AG08396 (cell line): ENCODE results near the gene EIF4G1.
"Not testable (repeated sequence)": the region's sequence is repeated elsewhere in the genome, so short reads cannot be mapped to it uniquely, and the experiment has no call there.

Experiments
- DNase-seq: peaks from one replicate; pipeline ENCODE4 v3.0.0; 2012; ENCODE audit warnings: low spot score, mixed read lengths

EIF4G1 gene, protein sequence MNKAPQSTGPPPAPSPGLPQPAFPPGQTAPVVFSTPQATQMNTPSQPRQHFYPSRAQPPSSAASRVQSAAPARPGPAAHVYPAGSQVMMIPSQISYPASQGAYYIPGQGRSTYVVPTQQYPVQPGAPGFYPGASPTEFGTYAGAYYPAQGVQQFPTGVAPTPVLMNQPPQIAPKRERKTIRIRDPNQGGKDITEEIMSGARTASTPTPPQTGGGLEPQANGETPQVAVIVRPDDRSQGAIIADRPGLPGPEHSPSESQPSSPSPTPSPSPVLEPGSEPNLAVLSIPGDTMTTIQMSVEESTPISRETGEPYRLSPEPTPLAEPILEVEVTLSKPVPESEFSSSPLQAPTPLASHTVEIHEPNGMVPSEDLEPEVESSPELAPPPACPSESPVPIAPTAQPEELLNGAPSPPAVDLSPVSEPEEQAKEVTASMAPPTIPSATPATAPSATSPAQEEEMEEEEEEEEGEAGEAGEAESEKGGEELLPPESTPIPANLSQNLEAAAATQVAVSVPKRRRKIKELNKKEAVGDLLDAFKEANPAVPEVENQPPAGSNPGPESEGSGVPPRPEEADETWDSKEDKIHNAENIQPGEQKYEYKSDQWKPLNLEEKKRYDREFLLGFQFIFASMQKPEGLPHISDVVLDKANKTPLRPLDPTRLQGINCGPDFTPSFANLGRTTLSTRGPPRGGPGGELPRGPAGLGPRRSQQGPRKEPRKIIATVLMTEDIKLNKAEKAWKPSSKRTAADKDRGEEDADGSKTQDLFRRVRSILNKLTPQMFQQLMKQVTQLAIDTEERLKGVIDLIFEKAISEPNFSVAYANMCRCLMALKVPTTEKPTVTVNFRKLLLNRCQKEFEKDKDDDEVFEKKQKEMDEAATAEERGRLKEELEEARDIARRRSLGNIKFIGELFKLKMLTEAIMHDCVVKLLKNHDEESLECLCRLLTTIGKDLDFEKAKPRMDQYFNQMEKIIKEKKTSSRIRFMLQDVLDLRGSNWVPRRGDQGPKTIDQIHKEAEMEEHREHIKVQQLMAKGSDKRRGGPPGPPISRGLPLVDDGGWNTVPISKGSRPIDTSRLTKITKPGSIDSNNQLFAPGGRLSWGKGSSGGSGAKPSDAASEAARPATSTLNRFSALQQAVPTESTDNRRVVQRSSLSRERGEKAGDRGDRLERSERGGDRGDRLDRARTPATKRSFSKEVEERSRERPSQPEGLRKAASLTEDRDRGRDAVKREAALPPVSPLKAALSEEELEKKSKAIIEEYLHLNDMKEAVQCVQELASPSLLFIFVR (N-terminal part only)

DNA sequence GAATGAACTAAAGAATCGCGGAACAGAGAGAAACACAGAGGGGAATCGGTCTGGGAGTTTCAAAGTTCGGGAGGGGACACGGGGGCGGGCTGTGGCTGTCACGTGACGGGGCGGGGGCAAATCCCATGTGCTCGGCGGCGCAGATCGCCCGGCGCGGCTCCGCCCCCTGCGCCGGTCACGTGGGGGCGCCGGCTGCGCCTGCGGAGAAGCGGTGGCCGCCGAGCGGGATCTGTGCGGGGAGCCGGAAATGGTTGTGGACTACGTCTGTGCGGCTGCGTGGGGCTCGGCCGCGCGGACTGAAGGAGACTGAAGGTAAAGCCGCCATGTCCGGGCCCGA is at the start of gene EIF4G1:
EIF4G1 (plus strand) TSS at position 244 of the 337 bp plus-strand sequence. CDS start 1,191 bp downstream, outside the sequence.
- peak; percentile 97 for DNase-seq

DNA sequence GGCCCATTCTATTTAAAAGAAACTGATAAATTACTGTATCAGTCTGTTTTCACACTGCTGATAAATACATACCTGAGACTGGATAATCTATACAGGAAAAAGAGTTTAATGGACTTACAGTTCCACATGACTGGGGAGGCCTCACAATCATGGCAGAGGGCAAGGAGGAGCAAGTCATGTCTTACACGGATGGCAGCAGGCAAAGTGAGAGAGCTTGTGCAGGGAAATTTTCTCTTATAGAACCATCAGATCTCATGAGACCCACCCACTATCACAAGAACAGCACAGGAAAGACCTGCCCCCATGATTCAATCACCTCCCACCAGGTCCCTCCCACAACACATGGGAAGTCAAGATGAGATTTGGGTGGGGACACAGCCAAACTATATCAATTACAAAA is 47.2 kb upstream of the EIF4G1 start:
- not testable (repeated sequence) for DNase-seq

DNA sequence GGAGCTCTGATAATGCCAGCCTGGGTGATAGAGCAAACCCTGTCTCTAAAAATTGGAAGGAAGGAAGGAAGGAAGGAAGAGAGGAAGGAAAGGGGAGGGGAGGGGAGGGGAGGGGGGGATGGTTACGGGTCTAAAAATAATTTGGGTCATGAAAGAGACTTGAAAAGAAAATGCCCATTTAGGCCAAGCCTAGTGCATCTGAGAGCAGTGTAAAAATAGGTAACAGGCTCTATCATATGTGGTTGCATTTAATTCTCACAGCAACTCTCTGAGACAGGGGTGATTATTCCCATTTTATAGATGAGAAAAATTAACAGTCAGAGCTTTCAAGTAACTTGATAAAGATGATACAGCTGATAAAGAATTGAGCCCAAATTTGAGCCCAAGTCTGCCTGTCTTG is 42.1 kb upstream of the EIF4G1 start:
- DNase-seq, result no peak

DNA sequence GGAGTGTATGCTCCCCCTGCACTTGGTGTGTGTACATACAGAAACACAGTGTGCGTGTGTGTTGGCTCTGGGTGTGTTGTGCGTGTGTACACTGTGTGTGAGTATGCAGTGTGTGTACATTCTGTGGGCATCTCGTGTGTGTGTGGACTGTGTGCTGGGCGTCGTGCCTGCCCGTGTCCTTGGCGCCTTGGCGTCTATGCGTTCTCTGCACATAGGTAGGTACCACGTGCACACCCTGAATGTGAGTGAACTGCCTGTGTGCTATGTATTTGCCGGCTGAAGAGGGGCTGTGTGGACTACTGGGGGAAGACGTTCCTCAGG is 39.1 kb upstream of the EIF4G1 start:
- DNase-seq, result no peak

DNA sequence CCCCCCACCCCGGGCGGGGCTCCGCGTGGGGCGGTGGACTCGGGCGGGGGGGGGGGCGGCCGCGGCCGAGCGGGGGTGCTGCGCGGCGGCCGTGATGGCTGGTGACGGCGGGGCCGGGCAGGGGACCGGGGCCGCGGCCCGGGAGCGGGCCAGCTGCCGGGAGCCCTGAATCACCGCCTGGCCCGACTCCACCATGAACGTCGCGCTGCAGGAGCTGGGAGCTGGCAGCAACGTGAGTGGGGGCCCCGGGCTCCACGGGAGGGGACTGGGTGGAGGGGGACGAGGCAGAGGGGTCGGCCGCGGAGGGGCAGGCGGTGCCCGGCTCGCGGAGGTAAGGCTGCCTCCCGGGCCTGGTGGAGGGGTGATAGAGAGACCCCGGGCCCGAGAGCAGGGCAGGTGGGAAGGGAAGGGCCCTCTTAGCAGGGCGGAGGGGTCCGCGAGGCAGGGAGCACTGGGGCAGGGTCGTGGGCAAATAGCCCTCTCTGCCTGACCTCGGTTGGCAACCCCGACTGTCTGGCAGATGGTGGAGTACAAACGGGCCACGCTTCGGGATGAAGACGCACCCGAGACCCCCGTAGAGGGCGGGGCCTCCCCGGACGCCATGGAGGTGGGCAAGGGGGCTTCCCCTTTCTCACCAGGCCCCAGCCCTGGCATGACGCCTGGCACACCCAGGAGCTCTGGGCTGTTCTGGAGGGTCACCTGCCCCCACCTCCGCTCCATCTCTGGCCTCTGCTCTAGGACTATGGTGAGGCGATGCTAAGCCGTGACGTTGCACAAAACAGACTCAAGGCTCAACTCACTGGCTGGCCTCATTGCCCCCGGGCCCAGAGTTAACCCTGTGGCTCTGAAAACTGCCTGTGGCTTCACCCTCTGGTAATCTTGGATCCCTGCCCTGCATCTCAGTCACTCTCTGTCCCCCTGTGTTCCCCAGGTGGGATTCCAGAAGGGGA is 38.2 kb upstream of the EIF4G1 start, which contains the start of gene ECE2:
ECE2 (plus strand) TSS at position 62 of the 950 bp plus-strand sequence; CDS start at position 194, 132 bp downstream.
- peak; percentile 69 for DNase-seq

DNA sequence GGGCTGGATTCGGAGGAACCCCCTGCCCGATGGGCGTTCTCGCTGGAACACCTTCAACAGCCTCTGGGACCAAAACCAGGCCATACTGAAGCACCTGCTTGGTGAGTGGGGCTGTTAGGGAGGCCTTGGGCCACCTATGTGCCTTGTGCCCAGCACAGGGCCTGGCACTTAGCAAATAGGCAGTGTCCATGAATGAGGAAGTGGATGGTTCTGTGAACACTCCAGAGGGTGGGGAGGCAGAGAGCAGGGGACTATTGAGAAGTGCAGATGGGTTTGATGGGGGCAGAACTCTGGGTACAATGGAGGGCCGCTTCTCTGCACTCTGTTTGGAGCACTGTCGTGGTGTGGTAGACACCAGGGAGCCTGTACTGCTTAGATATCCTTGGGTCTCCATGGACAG is 37.0 kb upstream of the EIF4G1 start:
- no peak for DNase-seq

DNA sequence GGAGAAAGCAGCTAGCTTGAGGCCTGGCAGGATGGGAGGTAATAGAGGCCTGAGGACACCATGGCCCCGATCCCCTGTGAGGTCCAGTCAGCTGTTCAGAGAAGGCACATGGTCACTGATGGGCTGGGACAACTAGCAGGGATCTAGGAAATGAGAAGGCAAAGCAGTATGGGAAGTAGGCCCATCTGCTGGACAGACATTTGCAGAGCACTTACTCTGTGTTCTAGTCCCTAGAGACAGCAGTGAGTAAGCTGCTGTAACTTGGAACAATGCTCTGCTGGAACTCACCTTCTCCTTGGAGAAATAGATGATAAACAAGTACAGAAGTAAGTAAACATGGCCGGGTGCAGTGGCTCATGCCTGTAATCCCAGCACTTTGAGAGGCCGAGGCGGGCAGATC is 31.5 kb upstream of the EIF4G1 start:
- no peak for DNase-seq

DNA sequence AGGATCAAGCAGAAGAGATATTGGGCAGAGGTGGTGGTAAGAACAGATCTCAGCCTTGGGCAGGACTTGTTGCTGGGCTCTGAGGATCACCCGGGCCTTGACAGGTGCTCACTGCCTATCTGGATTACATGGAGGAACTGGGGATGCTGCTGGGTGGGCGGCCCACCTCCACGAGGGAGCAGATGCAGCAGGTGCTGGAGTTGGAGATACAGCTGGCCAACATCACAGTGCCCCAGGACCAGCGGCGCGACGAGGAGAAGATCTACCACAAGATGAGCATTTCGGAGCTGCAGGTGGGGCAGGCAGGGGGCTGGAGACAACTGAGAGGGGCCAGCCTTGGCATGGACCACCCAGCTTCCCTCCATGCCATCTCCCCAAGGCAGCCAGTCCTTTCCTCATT is 30.7 kb upstream of the EIF4G1 start:
- no peak for DNase-seq

DNA sequence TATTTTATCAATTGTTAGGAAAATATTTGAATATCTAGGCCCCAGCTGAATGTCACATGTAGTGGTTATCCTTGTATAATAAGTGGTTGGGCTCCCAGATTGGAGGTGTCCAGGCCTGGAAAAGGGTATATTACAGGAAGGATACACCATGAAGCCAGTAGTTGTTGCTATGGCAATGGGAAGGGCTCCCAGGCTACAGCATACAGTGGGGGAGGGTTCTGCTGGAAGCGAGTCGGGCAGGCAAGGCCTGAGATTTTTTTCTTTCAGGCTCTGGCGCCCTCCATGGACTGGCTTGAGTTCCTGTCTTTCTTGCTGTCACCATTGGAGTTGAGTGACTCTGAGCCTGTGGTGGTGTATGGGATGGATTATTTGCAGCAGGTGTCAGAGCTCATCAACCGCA is 29.7 kb upstream of the EIF4G1 start:
- peak; percentile 89 for DNase-seq

DNA sequence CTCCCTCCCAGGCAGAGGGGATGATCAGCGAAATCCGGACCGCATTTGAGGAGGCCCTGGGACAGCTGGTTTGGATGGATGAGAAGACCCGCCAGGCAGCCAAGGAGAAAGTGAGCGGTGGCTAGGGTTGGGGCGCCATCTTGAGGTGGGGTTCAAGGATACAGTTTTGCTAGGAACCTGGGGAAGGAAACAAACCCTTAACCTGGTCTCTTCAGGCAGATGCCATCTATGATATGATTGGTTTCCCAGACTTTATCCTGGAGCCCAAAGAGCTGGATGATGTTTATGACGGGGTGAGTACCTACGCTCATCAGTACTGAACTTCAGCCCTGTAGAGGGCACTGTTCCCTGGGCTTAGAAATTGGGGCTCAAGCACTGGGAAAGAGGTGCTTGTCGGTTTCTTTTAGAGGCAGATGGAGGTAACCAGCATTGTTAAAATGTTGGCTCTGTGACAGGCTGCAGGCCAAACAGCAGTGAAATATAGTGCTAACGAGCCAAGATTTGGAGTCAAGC is 24.9 kb upstream of the EIF4G1 start:
- DNase-seq, result peak; percentile 77

DNA sequence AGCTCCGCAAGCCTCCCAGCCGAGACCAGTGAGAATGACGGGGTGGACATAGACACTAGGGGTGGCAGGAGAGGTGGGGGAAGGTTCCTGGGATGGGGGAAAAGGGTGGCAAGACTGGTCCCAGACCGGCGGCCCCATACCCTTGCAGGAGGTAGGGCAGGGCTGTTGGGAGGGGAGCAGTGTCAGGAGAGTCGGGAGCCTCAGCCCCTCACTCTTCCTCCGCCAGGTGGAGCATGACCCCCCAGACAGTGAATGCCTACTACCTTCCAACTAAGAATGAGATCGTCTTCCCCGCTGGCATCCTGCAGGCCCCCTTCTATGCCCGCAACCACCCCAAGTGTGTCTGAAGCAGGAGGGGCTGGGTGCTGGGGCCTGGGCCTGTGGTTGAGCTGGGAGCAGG is 24.1 kb upstream of the EIF4G1 start:
- no peak for DNase-seq

DNA sequence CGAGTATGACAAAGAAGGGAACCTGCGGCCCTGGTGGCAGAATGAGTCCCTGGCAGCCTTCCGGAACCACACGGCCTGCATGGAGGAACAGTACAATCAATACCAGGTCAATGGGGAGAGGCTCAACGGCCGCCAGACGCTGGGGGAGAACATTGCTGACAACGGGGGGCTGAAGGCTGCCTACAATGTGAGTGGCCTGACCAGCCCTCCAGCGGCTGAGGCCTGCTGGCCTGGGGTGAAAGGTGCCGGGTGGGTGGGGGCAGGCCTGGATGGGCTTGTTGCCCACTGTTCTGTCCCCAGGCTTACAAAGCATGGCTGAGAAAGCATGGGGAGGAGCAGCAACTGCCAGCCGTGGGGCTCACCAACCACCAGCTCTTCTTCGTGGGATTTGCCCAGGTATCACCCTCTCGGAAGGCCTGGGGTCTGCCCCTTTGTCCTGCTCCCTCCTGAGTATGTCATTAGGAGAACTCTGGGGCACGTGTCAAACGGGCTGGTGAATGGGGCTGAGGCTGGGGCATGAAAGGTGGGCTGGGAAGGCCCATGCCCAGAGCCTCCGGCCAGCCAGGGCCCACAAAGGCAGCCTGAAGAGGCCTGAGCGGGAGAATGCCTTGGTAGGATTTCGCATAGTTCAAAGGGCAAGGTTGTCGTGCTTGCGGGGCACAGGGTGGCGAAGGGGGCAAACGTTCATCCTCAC is 23.2 kb upstream of the EIF4G1 start:
- no peak for DNase-seq

DNA sequence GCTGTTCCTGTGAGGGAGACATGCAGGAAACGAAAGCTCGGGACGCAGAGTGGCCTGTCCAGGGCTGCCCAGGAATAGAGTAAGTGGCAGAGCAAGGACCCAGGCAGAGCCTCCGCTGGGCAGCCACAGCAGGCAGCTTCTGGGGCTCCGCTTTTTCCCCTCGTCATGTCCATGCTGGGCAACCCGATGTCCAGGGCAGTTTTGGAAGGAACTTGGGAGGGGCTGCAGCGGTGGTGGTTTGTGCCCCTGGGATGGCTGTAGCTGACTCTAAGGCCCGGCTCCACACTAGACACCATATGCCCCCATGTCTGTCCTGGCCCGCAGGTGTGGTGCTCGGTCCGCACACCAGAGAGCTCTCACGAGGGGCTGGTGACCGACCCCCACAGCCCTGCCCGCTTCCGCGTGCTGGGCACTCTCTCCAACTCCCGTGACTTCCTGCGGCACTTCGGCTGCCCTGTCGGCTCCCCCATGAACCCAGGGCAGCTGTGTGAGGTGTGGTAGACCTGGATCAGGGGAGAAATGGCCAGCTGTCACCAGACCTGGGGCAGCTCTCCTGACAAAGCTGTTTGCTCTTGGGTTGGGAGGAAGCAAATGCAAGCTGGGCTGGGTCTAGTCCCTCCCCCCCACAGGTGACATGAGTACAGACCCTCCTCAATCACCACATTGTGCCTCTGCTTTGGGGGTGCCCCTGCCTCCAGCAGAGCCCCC is 22.5 kb upstream of the EIF4G1 start:
- no peak for DNase-seq

DNA sequence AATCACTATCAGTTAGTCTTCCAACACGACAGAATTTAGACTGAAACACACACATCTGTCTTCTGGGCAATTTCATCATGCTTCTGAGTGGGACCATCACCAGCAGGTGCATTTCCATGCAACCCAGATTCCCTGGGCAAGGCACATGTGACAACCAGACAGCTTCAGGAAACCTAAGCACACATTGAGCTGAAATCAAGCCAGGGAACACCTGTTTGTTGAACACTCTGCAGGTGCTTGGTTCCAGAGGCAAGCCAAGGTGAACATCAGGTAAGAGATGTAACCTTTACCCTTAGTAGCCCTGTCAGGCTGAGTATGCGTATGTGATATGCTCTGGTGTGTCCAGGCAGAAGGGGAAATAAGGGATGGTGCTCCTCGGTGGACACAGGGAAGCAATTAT is 18.6 kb upstream of the EIF4G1 start:
- no peak for DNase-seq

DNA sequence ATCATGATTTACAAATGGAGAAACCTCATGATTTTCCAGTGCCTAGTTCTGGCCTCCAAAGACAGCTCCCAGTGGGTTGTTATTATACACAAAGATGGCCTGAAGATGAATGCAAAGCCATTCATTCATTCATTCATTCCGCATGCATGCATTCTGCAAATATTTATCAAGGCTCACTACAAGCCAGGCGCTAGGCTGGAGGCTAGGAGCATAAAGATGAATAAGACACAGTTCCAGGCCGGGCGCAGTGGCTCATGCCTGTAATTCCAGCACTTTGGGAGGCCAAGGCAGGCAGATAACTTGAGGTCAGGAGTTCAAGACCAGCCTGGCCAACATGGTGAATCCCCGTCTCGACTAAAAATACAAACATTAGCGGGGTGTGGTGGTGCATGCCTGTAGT is 17.8 kb upstream of the EIF4G1 start:
- no peak for DNase-seq

DNA sequence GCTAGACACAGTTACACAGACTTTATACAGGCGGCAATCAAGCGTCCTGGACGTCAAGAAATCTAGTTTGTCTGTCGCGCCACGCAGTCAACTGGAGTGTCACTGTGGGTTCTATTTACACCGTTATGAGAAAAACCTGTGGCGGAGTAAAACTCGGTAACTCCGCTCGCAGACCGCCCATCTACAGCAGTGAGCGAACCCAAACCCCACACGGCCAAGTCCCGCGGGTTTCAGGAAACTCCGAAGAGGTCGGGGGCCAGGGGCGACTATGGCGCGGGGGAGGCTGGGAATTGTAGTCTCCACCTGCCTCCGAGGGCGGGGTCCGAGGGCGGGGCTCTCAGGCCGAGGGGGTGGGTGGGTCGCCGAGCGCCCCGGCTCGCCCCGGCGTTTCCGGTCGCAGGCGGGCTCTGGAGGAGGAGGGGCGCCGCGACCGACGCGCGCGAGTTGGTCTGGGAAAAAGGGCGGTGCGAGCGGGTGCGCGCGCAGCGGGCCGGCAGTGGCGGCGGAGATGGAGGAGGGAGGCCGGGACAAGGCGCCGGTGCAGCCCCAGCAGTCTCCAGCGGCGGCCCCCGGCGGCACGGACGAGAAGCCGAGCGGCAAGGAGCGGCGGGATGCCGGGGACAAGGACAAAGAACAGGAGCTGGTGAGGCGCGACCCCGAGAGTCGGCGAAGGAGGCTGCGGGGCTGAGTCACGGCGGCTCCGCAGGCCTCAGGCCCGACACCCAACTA is 15.5 kb upstream of the EIF4G1 start, which contains the start of gene PSMD2:
PSMD2 (plus strand) TSS at position 483 of the 729 bp plus-strand sequence; CDS start at position 509, 26 bp downstream.
- DNase-seq, result peak; percentile 99

DNA sequence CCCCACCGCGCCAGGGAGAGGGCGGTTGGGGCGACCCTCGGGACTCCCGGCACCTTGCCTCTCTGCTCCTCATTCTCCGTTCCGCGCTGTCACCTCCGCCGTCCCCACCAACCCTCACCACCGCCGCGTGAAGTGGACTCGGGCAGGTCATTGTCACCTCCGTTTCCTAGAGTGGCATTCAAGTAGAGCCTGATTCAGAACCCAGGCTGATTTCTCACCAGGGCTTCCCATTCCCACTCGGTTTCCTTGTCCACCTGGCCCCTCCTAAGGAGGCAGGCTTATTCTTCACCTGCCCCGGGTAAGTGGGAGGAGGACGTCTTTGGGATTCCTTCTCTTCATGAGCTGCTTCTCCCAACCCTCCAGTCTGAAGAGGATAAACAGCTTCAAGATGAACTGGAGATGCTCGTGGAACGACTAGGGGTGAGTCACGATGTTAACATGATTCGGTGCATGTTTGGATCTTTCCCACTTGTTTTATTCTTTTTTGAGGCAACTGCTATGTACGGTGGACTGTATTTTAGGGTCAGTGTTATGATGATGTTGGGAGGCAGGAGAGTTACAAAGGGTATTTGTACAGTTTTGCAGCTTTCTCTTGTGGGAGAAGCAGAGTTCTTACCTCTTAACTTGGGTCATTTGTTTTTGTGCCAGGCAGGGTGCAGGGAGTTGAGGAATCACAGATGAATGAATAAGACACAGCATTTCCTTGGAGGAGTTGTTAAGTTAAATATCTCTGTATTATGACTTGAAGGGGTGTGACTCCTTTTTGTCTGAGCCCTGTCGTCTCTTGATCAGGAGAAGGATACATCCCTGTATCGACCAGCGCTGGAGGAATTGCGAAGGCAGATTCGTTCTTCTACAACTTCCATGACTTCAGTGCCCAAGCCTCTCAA is 14.7 kb upstream of the EIF4G1 start:
- no peak for DNase-seq

DNA sequence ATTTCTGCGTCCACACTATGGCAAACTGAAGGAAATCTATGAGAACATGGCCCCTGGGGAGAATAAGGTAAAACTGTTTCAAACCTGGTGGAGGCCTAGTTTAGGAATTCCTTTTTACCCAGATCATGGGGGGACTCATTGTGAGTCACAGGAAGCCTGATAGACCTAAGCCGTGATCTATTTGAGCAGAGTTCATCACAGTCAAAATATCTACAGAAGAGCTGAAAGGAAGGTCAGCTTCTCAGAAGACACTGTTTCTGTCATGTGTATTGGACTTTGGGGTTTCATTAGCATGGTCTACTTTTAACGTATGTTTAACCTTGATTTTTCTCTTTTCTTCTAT is 14.1 kb upstream of the EIF4G1 start:
- no peak for DNase-seq
